Mammary epithelial cell (primary cell): Measurements from ENCODE around the gene ADIPOR1.
"Not testable (repeated sequence)": the region's sequence is repeated elsewhere in the genome, so short reads cannot be mapped to it uniquely, and the experiment has no call there.

Experiments used
- EZH2 ChIP-seq: IDR thresholded peaks from 2 replicates; pipeline ENCODE4 v1.6.1; 2012; ENCODE audit warnings: low read length, inconsistent platforms, borderline replicate concordance
- TF ChIP-seq, protein P1 (sequence below), 2 donors: IDR thresholded peaks in 1 of 2; conservative IDR thresholded peaks in 1 of 2; 2 replicates each; pipeline ENCODE4 v1.5.1; 2011 to 2012; ENCODE audit warnings: inconsistent platforms in 2 of 2, low read length in 2 of 2, mild to moderate bottlenecking in 2 of 2, control low read depth in 1 of 2, low read depth in 1 of 2; ENCODE audit not compliant: insufficient read depth in 1 of 2; ENCODE audit errors: extremely low read depth in 1 of 2

DNA sequence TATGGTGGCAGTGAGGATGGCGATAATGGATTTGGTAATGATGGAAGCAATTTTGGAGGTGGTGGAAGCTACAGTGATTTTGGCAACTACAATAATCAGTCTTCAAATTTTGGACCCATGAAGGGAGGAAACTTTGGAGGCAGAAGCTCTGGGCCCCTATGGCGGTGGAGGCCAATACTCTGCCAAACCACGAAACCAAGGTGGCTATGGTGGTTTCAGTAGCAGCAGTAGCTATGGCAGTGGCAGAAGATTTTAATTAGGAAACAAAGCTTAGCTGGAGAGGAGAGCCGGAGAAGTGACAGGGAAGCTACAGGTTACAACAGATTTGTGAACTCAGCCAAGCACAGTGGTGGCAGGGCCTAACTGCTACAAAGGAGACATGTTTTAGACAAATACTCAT is 45.6 kb downstream of the ADIPOR1 start:
- TF ChIP-seq, protein P1, sequence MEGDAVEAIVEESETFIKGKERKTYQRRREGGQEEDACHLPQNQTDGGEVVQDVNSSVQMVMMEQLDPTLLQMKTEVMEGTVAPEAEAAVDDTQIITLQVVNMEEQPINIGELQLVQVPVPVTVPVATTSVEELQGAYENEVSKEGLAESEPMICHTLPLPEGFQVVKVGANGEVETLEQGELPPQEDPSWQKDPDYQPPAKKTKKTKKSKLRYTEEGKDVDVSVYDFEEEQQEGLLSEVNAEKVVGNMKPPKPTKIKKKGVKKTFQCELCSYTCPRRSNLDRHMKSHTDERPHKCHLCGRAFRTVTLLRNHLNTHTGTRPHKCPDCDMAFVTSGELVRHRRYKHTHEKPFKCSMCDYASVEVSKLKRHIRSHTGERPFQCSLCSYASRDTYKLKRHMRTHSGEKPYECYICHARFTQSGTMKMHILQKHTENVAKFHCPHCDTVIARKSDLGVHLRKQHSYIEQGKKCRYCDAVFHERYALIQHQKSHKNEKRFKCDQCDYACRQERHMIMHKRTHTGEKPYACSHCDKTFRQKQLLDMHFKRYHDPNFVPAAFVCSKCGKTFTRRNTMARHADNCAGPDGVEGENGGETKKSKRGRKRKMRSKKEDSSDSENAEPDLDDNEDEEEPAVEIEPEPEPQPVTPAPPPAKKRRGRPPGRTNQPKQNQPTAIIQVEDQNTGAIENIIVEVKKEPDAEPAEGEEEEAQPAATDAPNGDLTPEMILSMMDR (conservative IDR thresholded peaks at IDR 0.05 in 1 of 2, IDR thresholded peaks at IDR 0.05 in 1 of 2; ENCODE audit: extremely low read depth in 1 of 2, insufficient read depth in 1 of 2, low read depth in 1 of 2, low read length in 2 of 2), result not testable (repeated sequence)
- not testable (repeated sequence) for TF ChIP-seq EZH2
